Right ventricle myocardium superior (tissue), 1 donor: ENCODE data around the gene COL1A1. TPM values are rescaled to one million over a fixed set of nuclear protein-coding genes. Genes with fewer than 3 reads are reported as not detected.

ENCODE experiments used
- ATAC-seq: fragments of 200-7000 bp; cut with Tn5 transposase; one replicate; pipeline ENCODE4 v1.9.1; 2020; ENCODE audit warnings: mild to moderate bottlenecking; ENCODE audit not compliant: poor library complexity
- DNase-seq: peaks from one replicate; pipeline ENCODE4 v3.0.0-alpha.2; 2020
- intact Hi-C: fragments of 100-400 bp; cut with DNase I; formaldehyde crosslinking; loops from one replicate; pipeline ENCODE4 v1.11.2; 2022
- total RNA-seq: library from RNA; stranded (reverse); fragmentation: NEBNext Ultra II Directional; extraction: Animal tissue kit (Norgen Biotek cat#: 25700); gene quantifications from one replicate; pipeline ENCODE4 v1.2.1, GENCODE V29; 2021
- donor health status: DM: no; HTN: yes; CAD: no; lungs with severe emphysema.

Gene COL1A1
- total RNA-seq, 1 donor from 2014 or later, result 28.1 TPM

DNA sequence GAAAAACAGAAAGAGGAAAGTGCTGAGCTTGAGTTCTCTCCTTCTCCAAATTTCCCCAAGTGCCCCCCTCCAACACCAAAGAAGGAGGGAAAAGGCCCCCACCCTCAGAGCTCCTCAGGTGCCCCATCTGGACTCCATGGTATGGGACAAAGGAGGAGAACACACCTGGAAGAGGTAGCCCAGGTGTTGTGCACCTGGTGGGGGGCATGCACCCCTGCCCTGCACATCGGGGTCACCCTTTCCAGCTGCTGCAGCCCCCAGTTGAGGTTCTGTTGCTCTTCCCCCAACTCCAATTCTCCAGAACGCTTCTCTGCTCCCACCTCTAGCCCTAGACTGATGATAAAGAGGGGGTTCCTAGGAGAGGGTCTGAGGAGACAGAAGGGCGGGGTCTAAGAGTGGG is 3.0 kb upstream of the COL1A1 start:
- no peak for ATAC-seq
- DNase-seq, result no peak
- intact Hi-C loops, result no loop called here

DNA sequence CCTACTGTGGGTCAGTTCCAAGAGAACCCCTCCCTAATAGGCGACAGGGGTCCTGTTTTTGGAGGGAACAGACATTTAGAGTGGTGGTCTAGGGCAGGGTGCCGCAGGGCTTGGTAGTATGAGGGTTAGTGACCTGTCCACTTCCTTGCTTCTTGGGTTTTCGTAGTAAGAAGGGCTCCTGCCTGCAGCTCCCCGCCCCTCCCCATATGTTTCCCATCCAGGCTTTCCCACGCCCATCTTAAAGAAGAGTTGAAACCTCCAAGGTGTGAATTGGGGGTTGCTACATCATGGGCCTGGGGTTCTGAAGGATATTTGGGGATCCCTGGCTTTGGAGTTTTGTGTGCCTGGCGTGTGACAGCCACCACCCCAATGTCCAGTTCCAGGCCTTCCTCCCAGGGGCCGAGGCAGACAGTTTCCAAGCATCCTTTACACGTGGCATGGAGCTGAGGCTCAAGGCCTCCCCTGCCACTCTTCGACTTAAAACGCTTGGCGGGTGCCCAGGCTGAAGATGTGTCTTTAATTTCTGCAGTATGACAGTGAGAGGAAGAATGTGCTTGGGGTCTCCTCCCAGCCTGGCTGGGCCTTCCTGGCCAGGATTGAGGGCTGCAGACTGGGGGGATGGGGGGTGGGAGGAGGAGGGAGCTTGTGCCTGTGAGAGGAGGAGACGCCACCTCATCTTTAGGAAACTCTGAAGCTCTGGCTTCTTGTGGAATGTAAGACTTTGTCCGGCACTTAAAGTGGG is 2.3 kb upstream of the COL1A1 start:
- ATAC-seq, result no peak

DNA sequence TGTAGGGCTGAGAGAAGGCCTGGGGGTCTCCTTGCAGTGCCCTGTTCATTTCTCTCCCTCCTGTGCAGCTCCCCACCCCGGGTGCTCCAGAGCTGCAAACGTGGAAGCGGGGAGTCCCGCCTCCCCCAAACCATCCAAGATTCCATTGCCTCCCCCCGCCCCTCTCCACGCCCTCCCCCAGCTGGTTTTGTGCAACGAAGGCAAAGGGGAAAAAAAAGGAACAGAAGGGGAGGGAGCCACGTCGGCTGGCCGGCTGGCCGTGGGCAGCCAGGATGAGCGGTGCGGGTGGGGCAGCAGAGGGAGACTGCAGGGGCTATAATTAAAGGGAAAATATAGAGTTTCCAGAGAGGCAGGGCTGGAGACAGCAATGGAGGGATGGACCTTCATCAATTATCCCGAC is 1.7 kb upstream of the COL1A1 start:
- ATAC-seq (no peak), DNase-seq (no peak)
- intact Hi-C loops, result no loop called here

More for the DNA sequence above, 2.3 kb upstream of the COL1A1 start:
- peak; percentile 33 for DNase-seq
- intact Hi-C loops, result no loop called here

DNA sequence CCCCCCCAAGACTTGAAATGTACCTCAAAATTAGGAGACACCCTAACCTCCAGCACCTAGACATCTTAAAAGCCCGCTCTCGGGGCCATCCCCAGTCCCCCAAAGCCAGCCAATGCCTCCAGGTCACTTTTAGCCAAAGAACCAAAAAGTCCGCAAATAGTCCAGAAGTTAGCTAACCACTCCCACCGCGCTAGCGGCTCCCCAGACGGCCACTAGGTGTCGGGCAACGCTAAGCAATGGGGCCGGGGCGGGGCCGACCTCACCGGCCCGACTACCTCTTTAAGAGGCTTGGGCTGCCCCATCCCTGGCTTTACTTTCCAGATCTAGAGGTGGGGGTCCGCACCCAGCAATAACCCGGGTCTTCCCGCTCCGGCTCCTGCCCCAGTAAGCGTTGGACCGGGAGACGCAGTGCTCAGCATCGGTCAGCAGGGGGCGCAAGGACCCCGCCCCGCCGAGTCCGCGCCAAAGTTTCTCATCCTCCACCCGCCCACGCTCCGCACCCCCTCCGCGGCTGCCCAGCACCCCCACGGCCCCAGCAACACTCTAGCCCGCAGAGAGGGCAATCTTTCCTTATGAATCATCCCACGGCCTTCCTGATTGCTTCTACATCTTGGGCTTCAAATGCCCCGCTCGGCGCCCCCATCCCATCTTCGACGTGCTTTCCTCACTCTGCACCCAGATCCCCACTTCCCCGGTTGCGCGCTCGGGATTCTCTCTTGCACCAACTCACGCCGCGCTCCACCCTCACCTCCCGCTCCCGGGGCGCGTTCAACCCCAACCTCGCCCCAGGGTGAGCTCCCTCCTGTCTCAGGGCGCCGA is 765 bp downstream of the COL1A1 start:
- ATAC-seq, result peak; percentile 86
- DNase-seq, result peak; percentile 94
- intact Hi-C loops, result loop anchor here (2.0 kb wide), 1 partner anchor 96 kb away; no protein-coding TSS in a partner anchor

DNA sequence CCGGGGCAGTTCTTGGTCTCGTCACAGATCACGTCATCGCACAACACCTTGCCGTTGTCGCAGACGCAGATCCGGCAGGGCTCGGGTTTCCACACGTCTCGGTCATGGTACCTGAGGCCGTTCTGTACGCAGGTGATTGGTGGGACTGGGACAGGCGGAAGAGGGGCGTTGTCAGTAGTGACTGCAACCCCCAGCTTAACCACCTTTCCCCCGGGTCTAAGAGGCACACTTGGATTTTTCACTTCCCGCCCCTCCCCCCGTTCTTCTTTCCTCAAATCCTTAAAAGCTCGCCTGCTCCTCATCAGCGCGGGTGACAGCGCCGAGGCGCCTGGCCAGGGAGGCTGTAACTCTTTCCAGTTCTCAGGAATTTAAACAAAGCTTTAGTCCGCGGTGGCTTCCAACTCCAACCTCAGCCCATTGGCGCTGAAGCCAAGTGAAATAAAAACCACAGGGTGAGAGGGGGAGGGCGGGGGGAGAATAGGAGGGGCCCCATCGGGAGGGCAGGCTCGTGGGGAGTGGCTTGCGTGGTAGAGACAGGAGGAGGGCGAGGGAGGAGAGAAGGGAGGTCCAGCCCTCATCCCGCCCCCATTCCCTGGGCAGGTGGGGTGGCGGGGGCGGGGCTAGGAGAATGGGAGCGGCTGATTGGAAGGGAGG is 1.5 kb downstream of the COL1A1 start:
- DNase-seq, result peak; percentile 93
- intact Hi-C loops, result loop anchor here (2.0 kb wide), 1 partner anchor 97 kb away; no protein-coding TSS in a partner anchor
- peak; percentile 90 for ATAC-seq

DNA sequence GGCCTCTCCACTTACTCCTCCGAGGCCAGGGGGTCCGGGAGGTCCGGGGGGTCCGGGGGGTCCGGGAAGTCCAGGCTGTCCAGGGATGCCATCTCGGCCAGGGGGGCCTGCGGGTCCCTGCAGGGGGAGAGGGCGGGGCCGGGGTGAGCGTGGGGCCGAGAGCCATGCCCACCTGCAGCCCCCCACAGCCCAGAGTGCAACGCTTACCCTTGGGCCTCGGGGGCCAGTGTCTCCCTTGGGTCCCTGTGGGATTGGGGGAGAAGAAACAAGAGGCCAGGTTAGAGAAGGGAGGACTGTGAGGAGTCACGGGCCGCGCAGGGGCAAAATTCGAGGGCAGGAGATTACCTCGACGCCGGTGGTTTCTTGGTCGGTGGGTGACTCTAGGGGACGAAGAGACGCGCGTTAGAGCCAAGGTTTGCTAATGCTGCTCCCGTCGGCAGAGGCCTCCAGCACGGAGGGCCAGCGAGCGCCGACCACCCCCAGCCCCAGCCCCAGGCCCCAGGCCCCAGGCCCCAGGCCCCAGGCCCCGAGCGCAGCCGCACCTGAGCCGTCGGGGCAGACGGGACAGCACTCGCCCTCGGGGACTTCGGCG is 2.1 kb downstream of the COL1A1 start:
- ATAC-seq, result no peak
- DNase-seq, result peak; percentile 31
- intact Hi-C loops, result no loop called here

DNA sequence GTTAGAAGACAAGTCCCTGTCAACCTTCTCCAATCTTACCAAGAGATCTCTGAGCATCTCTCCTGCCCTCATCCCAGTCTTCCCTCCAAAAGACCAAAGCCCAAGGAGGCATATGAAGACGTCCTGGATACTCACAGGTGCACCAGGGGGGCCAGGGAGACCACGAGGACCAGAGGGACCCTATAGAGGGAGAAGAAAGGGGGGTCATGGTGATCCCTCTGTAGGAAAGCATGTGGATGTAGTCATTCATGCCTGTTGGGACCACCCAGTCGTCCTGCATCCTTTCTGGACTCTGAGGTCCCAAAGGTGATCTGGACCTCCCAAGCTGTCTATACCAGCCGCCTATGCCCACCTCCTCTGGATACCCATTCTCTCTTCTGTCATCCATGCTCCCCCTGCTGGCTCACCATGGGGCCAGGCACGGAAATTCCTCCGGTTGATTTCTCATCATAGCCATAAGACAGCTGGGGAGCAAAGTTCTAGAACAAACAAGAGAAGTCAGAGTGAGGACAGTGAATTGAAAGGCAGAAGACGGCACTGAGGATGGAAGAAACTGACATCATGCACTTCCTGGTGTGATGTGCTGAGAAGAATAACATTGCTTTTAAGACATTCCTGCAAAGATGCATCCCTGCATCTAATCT is 3.3 kb downstream of the COL1A1 start:
- intact Hi-C loops, result no loop called here
- no peak for ATAC-seq
- peak; percentile 73 for DNase-seq

DNA sequence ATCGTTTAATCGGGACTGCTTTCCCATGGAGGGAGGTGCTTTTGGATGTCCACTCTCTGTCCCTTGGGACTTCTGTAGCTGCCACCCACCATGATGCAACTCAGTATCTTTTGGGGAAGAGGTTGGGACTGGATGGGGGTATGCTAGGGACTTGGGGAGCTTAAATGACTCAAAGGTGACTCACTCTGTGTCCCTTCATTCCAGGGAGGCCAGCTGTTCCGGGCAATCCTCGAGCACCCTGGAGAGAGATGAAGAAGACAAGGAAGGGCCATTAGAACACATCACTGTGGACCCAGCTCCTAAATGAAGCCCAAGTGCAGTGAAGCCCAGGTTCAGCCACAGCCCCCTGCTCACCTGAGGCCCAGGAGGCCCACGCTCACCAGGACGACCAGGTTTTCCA is 4.6 kb downstream of the COL1A1 start:
- DNase-seq, result peak; percentile 39
- ATAC-seq, result no peak
- intact Hi-C loops, result no loop called here

DNA sequence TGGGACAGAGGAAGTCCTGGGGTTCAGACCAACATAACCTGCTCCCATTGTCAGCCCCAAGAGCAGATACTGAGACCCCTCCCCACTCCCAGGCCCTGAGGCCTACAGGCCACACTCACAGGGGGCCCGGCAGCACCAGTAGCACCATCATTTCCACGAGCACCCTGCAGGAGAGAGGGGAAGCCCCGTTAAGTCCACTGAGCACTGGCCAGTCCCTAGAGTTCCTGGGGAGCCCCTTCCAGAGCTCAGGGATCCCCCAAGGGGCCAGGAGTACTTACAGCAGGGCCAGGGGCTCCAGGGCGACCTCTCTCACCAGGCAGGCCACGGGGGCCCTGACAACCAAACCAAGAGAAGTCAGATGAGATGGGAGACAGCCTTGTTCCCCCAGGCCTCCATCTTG is 5.4 kb downstream of the COL1A1 start:
- ATAC-seq (no peak), DNase-seq (peak; percentile 30)
- intact Hi-C loops, result no loop called here

DNA sequence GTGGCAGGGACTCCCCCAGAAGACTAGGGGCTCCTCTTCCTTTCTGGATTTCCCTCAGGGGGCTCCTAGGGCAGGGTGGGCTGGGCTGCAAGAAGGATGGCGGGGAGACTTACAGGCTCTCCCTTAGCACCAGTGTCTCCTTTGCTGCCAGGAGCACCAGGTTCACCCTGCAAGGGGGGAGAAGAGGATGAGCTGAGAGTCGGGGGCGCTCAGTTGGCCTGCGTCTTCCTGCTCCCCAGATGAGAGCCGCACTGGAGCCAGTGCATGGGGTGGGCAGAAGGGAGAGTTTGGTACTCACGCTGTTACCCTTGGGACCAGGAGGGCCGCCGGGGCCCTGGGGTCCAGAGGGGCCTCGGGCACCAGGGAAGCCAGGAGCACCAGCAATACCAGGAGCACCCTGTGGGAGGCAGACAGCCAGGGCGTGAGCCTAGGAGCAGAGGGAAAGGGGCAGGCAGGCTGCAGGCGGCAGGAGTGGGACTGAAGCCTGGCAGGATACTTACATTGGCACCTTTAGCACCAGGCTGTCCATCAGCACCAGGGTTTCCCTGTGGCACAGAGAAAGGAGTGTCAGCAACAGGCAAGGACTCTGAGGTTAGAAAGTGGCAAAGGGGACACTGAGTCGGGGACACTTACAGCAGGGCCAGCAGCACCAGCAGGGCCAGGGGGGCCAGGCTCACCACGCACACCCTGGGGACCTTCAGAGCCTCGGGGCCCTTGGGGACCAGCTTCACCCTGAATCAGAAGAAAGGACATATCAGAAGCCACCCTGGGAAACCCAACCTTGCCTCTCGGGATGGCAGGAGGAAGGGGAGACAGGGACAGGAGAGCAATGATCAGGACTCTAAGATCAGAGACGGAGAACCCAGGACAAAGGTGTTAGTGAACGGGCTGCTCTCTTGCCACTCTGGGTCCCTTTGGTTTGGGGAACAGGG is 6.2 kb downstream of the COL1A1 start:
- DNase-seq (peak; percentile 40), ATAC-seq (no peak)

DNA sequence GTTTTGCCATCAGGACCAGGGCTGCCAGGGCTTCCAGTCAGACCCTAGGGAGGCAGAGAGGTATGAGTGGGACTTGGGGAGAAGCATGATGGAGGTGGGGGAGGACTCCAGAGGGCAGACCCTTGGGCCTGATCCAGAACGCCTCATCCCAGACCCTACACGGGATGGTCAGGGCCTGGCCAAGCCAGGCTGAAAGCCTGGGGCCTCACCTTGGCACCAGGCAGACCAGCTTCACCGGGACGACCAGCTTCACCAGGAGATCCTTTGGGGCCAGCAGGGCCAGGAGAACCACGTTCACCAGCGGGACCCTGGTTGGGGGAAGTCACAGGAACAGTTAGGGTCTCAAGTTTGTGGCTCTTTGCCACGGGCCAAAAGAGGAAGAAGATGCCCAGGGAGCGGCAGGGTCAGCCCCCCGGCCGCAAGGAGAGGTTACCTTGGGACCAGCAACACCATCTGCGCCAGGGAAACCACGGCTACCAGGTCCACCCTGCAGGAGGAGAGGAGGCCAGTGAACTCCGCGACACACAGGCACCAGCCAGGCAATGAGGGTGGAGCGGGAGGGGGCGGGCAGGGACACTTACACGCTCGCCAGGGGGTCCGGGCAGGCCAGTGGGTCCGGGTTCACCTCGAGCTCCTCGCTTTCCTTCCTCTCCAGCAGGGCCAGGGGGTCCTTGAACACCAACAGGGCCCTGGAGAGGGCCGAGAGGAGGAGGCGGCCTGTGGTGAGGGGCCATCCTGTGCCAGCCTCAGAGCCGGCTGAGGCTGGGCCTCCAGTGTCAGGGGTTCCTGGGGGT is 7.1 kb downstream of the COL1A1 start:
- intact Hi-C loops, result no loop called here
- ATAC-seq, result no peak
- peak; percentile 30 for DNase-seq

More for the DNA sequence above, 6.2 kb downstream of the COL1A1 start:
- intact Hi-C loops, result no loop called here

DNA sequence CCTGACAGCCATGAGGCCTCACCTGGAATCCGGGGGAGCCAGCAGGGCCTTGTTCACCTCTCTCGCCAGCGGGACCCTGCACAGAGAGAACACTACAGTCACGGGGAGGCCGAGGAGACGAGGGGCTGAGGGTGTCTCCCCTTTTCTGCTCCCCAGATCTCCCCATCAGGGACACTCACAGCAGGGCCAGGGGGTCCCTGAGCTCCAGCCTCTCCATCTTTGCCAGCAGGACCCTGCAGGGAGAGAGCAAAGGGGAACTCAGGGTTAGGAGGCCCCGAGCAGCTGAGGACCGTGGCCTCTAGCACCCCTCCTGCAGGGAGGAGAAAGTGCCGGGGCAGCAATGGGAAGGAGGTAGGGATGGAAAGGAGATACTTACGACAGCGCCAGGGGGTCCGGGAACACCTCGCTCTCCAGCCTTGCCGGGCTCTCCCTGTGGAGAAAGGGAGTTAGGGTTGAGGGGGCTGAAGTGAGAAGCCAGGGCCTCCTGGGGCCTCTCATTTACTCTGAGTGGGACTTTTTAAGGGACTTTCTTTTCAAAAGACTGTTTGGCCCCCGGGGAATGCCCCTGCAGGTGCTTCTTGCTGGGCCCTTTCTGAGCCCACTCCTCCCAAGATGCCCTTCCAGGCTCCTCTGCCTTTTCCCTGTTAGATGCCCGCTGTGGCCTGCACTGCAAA is 8.7 kb downstream of the COL1A1 start:
- intact Hi-C loops, result no loop called here
- ATAC-seq (no peak), DNase-seq (peak; percentile 30)

DNA sequence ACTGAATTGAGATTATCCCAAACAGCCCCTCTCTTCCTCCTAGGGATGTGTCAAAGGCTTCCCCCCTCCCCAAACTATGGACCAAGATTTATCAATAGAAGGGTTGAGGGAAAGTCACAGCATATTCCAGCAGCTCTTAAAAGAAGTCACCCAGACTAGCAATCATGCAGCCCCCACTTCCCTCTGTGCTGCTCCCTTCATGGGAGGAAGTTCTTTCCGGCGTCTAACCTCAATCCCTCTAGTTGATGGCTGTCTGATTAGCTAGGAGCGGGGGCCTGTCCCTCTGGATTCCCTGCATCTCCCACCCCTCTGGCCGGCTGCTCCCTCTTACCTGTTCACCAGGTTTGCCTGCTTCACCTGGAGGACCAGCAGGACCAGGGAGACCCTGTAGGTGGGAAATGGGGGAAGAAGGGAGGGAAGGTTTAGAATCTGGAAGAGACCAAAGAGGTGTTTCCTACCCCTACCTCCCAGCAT is 9.2 kb downstream of the COL1A1 start:
- ATAC-seq (no peak), DNase-seq (peak; percentile 11)
- intact Hi-C loops, result no loop called here

DNA sequence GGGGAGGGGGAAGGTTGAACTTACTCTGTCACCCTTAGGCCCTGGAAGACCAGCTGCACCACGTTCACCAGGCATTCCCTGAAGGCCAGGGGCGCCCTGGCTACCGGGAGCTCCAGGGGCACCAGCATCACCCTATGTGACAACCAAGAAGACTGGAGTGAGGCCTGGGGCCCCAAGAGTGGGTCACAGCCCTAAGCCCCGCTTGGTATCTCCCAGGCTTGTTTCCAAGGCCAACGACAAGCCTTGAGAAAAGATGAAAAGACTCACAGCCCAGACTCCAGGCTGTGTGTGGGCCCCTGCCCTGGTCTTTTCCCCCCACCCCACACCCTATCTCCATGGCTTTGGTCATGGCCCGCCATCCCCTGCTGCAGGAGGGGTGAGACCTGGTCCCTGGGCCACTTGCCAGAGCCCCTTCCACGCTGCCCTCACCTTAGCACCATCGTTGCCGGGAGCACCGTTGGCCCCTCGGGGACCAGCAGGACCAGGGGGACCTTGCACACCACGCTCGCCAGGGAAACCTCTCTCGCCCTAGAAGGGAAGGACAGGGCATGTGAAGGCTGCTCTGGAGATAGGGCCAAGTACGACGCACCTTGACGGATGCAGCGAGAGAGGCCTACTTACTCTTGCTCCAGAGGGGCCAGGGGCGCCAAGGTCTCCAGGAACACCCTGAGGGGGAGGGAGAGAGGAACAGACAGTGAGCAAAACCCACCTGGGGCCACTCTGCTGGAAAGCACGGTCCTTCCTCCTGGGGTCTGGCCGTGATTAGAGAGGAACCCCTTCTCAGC is 9.9 kb downstream of the COL1A1 start:
- DNase-seq (peak; percentile 37), ATAC-seq (no peak)
- intact Hi-C loops, result no loop called here

DNA sequence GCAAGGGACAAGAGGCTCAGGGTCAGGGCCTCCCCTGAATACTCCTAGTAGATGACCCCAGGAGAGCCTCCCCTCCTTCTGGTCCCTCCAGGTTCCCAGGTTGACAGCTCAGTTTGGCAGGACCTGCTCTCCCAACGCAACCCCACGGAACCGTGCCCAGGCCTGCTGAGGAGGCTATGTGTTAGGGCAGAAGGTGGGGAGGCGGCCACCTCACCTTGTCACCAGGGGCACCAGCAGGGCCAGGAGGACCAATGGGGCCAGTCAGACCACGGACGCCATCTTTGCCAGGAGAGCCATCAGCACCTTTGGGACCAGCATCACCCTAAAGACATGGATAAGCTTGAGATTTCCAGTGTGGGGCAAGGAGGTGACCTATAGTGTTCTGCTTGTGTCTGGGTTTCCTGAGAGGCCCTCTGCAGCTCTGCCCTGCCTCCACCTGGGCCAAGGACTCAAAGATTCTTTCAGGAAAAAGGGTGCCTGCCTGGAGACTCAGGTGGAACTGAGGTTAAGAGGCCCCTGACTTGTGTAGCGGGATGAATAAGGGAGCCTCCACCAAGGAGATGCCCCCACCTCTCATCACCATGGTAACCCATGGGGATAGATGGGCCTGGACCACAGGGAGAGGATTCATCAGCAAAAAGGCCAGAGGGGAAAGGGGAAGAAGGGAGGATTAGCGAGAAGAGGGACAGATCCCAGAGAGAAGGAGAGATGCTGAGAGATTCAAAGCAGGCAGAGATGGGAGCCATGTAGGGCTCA is 10.7 kb downstream of the COL1A1 start:
- intact Hi-C loops, result no loop called here
- DNase-seq (peak; percentile 7), ATAC-seq (no peak)
